GM12891 (cell line): ENCODE measurements around the gene ALG1.

ENCODE experiments used
- POLR2A ChIP-seq: IDR thresholded peaks from 2 replicates; pipeline ENCODE4 v1.6.1; 2011; ENCODE audit warnings: low read depth, low read length, control low read depth
- POLR2AphosphoS5 ChIP-seq: IDR thresholded peaks from 2 replicates; pipeline ENCODE4 v1.6.1; 2011; ENCODE audit warnings: low read depth, low read length, control low read depth
- POU2F2 ChIP-seq: IDR thresholded peaks from 2 replicates; pipeline ENCODE4 v1.6.1; 2011; ENCODE audit warnings: low read depth, mild to moderate bottlenecking, control low read depth, low read length, moderate library complexity
- SPI1 ChIP-seq: IDR thresholded peaks from 2 replicates; pipeline ENCODE4 v1.6.1; 2011; ENCODE audit warnings: low read depth, low read length, control low read depth
- TAF1 ChIP-seq: IDR thresholded peaks from 2 replicates; pipeline ENCODE4 v1.6.1; 2011; ENCODE audit warnings: low read depth, low read length, control low read depth

DNA sequence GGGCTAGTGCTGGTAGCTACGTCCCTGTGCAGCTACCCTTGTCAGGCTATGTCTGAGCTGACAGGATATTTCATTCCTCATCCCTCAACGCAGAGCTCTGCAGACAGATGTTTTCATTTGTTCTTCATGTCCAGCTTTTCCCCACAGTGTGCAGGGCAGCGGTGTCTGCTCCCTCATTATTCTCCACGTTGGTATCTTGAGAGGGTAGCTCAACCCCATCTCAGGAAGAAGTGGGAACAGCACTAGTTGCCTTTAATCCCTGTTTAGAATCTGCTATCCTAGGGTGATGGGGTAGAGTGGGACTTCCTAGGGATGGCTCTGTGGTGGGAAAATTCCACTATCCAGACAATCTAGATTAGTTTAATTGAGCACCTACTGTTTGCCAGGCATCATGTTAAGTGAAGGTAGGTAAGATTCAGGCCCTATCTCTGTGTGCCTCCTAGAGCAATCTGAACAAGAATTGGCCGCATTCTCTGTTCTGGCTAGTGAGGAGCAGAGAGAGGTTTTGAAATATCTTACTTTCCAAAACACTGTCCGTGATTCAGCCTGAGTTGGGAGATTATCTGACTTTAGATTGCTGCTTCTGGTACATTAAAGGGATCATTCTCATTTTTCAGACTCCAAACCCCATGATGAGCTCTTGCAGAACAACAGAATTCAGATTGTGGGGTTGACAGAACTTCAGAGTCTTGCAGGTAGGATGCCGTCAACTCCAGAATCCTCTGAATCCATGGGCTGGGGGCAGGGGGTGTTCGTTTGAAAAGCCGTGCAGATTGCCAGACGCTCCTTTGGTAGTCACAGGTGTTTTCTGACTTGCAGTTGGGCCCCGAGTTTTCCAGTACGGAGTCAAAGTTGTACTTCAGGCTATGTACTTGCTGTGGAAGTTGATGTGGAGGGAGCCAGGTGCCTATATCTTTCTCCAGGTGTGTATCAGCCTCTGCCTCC lies 963 bp downstream of the ALG1 start:
- TF ChIP-seq TAF1, result no peak
- no peak for TF ChIP-seq POLR2AphosphoS5
- no peak for TF ChIP-seq POLR2A
- TF ChIP-seq POU2F2, result no peak
- TF ChIP-seq SPI1, result no peak
